ENCODE results near the gene CHPT1.

DNA sequence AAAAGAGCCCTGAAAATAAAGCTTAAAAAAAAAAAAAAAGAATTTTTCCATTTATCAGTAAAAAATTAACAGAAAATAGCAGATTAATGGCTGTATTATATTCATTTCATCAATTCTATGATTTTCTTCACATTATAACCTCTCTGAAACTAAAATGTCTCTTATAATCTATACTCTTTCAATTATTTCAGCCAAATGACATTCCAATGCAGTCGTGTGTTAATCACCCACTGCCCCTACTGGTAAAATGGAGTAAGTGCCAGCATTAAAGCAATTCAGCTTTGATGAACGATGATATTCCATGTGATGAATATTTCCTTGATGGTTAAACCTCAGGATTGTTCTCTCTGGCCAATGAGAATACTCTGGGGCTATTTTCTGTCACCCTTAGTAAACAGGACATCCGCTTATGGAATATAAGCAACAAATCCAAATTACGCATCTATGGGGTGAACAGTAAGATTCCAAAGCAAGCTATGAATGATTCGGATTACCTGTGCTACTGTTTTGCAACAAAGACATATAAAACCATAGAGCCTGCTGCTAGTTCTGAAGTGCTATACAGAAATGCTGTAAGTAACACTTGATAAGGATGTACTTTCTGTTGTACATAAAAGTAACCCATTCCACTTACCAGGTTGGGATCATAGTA is 62.1 kb downstream of the CHPT1 start:
- TF ChIP-seq, protein P1, sequence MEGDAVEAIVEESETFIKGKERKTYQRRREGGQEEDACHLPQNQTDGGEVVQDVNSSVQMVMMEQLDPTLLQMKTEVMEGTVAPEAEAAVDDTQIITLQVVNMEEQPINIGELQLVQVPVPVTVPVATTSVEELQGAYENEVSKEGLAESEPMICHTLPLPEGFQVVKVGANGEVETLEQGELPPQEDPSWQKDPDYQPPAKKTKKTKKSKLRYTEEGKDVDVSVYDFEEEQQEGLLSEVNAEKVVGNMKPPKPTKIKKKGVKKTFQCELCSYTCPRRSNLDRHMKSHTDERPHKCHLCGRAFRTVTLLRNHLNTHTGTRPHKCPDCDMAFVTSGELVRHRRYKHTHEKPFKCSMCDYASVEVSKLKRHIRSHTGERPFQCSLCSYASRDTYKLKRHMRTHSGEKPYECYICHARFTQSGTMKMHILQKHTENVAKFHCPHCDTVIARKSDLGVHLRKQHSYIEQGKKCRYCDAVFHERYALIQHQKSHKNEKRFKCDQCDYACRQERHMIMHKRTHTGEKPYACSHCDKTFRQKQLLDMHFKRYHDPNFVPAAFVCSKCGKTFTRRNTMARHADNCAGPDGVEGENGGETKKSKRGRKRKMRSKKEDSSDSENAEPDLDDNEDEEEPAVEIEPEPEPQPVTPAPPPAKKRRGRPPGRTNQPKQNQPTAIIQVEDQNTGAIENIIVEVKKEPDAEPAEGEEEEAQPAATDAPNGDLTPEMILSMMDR (IDR thresholded peaks at IDR 0.05), result peak; percentile 49 to 88 (median 76)
- TF ChIP-seq POLR2A (IDR thresholded peaks at IDR 0.05), result no peak
